ENCODE measurements around the gene AVEN. TPM values are rescaled to one million over a fixed set of nuclear protein-coding genes. Genes with fewer than 3 reads are reported as not detected.

The AVEN gene
- total and polyA plus RNA-seq, 2 donors from 2014 or later, result 6.4 to 7.1 TPM

GRCh38 chr15:33915571-33916407 lies 123.2 kb downstream of the AVEN start:
- DNase-seq, result peak in 4 of 5 donors; percentile 67 to 75 (median 72)
- FAIRE-seq, result no peak
- no peaks in the 10 kb centered on the region for H3K27me3 ChIP-seq (ENCODE audit: control insufficient read depth, insufficient read depth, low read length)
- H3K9me3 ChIP-seq (ENCODE audit: control insufficient read depth in 2 of 3, insufficient read depth in 1 of 3, low read length in 3 of 3), result no peaks in the 10 kb centered on the region
- no peaks in the 10 kb centered on the region for H3K36me3 ChIP-seq (ENCODE audit: control insufficient read depth in 2 of 3, insufficient read depth in 3 of 3, low read length in 3 of 3)
- H3K4me1 ChIP-seq (ENCODE audit: control insufficient read depth in 2 of 3, insufficient read depth in 2 of 3, low read depth in 1 of 3, low read length in 3 of 3), result peaks cover 0 to 3% (median 0%) of the 10 kb centered on the region in 3 donors
- TF ChIP-seq CTCF (IDR thresholded peaks at IDR 0.05; ENCODE audit: borderline replicate concordance, extremely low read depth, insufficient read depth), result no peak
- H3K27ac ChIP-seq (ENCODE audit: low read depth in 2 of 2, low read length in 2 of 2), result no peak overlapping the region
- no peak overlapping the region for H3K9ac ChIP-seq (ENCODE audit: low read length in 3 of 3)
- intact Hi-C loops (cut with DNase I), result no loop called here
- no peak overlapping the region for H3K4me3 ChIP-seq (ENCODE audit: low read length in 3 of 3)

GRCh38 chr15:33913459-33913858 lies 125.5 kb downstream of the AVEN start:
- no peaks in the 10 kb centered on the region for H3K9me3 ChIP-seq (ENCODE audit: control insufficient read depth in 2 of 3, insufficient read depth in 1 of 3, low read length in 3 of 3)
- no peak overlapping the region for H3K27ac ChIP-seq (ENCODE audit: low read depth in 2 of 2, low read length in 2 of 2)
- peaks cover 0 to 3% (median 0%) of the 10 kb centered on the region in 3 donors for H3K4me1 ChIP-seq (ENCODE audit: control insufficient read depth in 2 of 3, insufficient read depth in 2 of 3, low read depth in 1 of 3, low read length in 3 of 3)
- H3K36me3 ChIP-seq (ENCODE audit: control insufficient read depth in 2 of 3, insufficient read depth in 3 of 3, low read length in 3 of 3), result no peaks in the 10 kb centered on the region
- H3K27me3 ChIP-seq (ENCODE audit: control insufficient read depth, insufficient read depth, low read length), result no peaks in the 10 kb centered on the region
- no peak overlapping the region for H3K9ac ChIP-seq (ENCODE audit: low read length in 3 of 3)
- FAIRE-seq, result no peak
- intact Hi-C loops (cut with DNase I), result no loop called here
- DNase-seq, result no peak
- TF ChIP-seq CTCF (IDR thresholded peaks at IDR 0.05; ENCODE audit: borderline replicate concordance, extremely low read depth, insufficient read depth), result no peak
- H3K4me3 ChIP-seq (ENCODE audit: low read length in 3 of 3), result no peak overlapping the region

GRCh38 chr15:33912326-33912725 lies 126.7 kb downstream of the AVEN start:
- H3K4me3 ChIP-seq (ENCODE audit: low read length in 3 of 3), result no peak overlapping the region
- intact Hi-C loops (cut with DNase I), result no loop called here
- H3K27me3 ChIP-seq (ENCODE audit: control insufficient read depth, insufficient read depth, low read length), result no peaks in the 10 kb centered on the region
- no peaks in the 10 kb centered on the region for H3K9me3 ChIP-seq (ENCODE audit: control insufficient read depth in 2 of 3, insufficient read depth in 1 of 3, low read length in 3 of 3)
- no peak for FAIRE-seq
- H3K9ac ChIP-seq (ENCODE audit: low read length in 3 of 3), result no peak overlapping the region
- TF ChIP-seq CTCF (IDR thresholded peaks at IDR 0.05; ENCODE audit: borderline replicate concordance, extremely low read depth, insufficient read depth), result no peak
- H3K4me1 ChIP-seq (ENCODE audit: control insufficient read depth in 2 of 3, insufficient read depth in 2 of 3, low read depth in 1 of 3, low read length in 3 of 3), result peaks cover 0 to 3% (median 0%) of the 10 kb centered on the region in 3 donors
- H3K27ac ChIP-seq (ENCODE audit: low read depth in 2 of 2, low read length in 2 of 2), result no peak overlapping the region
- no peaks in the 10 kb centered on the region for H3K36me3 ChIP-seq (ENCODE audit: control insufficient read depth in 2 of 3, insufficient read depth in 3 of 3, low read length in 3 of 3)
- DNase-seq, result no peak
